Measurements from ENCODE around the gene TACC2. TPM values are rescaled to one million over a fixed set of nuclear protein-coding genes. Genes with fewer than 3 reads are reported as not detected.

The TACC2 gene
- total and polyA plus RNA-seq, 2 donors (not counting 3 experiments of a cell fraction or from before 2014, with no cell fraction given) = 14.4 to 46.2 TPM

DNA sequence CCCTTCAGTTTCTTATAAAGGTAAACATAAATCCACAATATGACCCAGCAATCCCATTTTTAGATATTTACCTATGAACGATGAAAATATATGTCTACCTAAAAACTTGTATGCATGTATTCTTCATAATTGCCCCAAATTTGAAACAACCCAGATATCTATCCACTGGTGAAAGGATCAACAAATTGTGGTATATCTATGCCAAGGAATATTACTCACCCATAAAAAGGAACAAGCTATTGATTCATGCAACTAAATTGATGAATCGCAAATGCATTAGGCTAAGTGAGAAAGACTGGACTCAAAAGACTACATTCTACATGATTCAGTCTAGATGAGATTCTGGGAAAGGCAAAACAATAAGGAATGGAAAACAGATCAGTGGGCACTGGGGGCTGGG is 156.2 kb downstream of the TACC2 start:
- CTCF ChIA-PET = interaction anchor here (1.1 to 4.9 kb wide), 2 partner anchors 123 to 290 kb away, joined by 3 to 40 read pairs; no protein-coding TSS in a partner anchor
- H3K4me1 ChIP-seq (ENCODE audit: control insufficient read depth, extremely low read depth, insufficient read depth, low read length) = peaks cover 47% of the 10 kb centered on the region

More for the DNA sequence above, 156.2 kb downstream of the TACC2 start:
- Histone ChIP-seq H2AFZ (ENCODE audit: low read depth, low read length) (no peak overlapping the region), H3K9me3 (replicated peaks; ENCODE audit: control insufficient read depth, insufficient read depth, low read length) (no peaks in the 10 kb centered on the region), H3K9me1 (replicated peaks; ENCODE audit: control insufficient read depth, extremely low read depth, insufficient read depth, low read length) (no peaks in the 10 kb centered on the region), H3K4me2 (ENCODE audit: insufficient read depth, low read length) (no peak overlapping the region), H3K27me3 (ENCODE audit: control insufficient read depth in 2 of 2, insufficient read depth in 2 of 2, low read length in 2 of 2) (no peaks in the 10 kb centered on the region), H3K79me2 (ENCODE audit: control insufficient read depth, insufficient read depth, low read length) (peaks cover 10% of the 10 kb centered on the region), H3K4me3 (replicated peaks in 1 of 3; ENCODE audit: insufficient read depth in 1 of 3, low read depth in 1 of 3, low read length in 3 of 3) (no peak overlapping the region), H4K20me1 (replicated peaks; ENCODE audit: control insufficient read depth, extremely low read depth, insufficient read depth, low read length) (no peaks in the 10 kb centered on the region), H3K27ac (ENCODE audit: insufficient read depth, low read depth, low read length) (no peak overlapping the region), H3K36me3 (ENCODE audit: control insufficient read depth in 2 of 2, extremely low read depth in 1 of 2, insufficient read depth in 2 of 2, low read length in 2 of 2) (peaks cover 0 to 3% of the 10 kb centered on the region in 2 experiments), H3K9ac (replicated peaks; ENCODE audit: extremely low read depth, insufficient read depth, low read length) (no peak overlapping the region)
- dilution Hi-C loops (cut with MboI; ENCODE audit: extremely low pct_ligation_motif_present, low sequenced_read_pairs) (no loop called here), intact Hi-C loops (cut with micrococcal nuclease) (loop anchor here (10.0 kb wide), 1 partner anchor 1010 kb away; the partner anchor contains the start of gene BUB3)
- DNase-seq (ENCODE audit: low read depth, low spot score) = no peak
- TF ChIP-seq, protein P1, sequence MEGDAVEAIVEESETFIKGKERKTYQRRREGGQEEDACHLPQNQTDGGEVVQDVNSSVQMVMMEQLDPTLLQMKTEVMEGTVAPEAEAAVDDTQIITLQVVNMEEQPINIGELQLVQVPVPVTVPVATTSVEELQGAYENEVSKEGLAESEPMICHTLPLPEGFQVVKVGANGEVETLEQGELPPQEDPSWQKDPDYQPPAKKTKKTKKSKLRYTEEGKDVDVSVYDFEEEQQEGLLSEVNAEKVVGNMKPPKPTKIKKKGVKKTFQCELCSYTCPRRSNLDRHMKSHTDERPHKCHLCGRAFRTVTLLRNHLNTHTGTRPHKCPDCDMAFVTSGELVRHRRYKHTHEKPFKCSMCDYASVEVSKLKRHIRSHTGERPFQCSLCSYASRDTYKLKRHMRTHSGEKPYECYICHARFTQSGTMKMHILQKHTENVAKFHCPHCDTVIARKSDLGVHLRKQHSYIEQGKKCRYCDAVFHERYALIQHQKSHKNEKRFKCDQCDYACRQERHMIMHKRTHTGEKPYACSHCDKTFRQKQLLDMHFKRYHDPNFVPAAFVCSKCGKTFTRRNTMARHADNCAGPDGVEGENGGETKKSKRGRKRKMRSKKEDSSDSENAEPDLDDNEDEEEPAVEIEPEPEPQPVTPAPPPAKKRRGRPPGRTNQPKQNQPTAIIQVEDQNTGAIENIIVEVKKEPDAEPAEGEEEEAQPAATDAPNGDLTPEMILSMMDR (IDR thresholded peaks at IDR 0.05; ENCODE audit: extremely low read depth in 1 of 2, insufficient read depth in 1 of 2, low read depth in 1 of 2, low read length in 2 of 2) = no peak
- TF ChIP-seq FOS (IDR thresholded peaks at IDR 0.05; ENCODE audit: borderline replicate concordance, insufficient read depth, low read length) (no peak), POLR2A (IDR thresholded peaks at IDR 0.05; ENCODE audit: low read depth, low read length) (no peak), EZH2 (IDR thresholded peaks at IDR 0.05; ENCODE audit: borderline replicate concordance, low read depth, low read length, severe bottlenecking) (no peak), POLR2AphosphoS5 (IDR thresholded peaks at IDR 0.05; ENCODE audit: insufficient read depth, low read depth, low read length) (no peak), MYC (IDR thresholded peaks at IDR 0.05; ENCODE audit: low read depth, low read length) (no peak), GATA2 (IDR thresholded peaks at IDR 0.05; ENCODE audit: insufficient read depth, insufficient read length, low read depth, low read length) (no peak), JUN (IDR thresholded peaks at IDR 0.05; ENCODE audit: borderline replicate concordance, insufficient read depth, insufficient read length, low read depth) (no peak)
- TF ChIP-seq, protein P2, sequence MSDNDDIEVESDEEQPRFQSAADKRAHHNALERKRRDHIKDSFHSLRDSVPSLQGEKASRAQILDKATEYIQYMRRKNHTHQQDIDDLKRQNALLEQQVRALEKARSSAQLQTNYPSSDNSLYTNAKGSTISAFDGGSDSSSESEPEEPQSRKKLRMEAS (IDR thresholded peaks at IDR 0.05; ENCODE audit: insufficient read depth, insufficient read length) = no peak
- no peak for FAIRE-seq
- BruUV-seq (replicated peaks) = no TSS peak
- POLR2A ChIA-PET = no interaction called here
